GM18951 (cell line): ENCODE measurements around the gene ELMO1.

Experiments
- POLR2A ChIP-seq: IDR thresholded peaks from 4 replicates; pipeline ENCODE4 v1.6.1; 2011; ENCODE audit warnings: mild to moderate bottlenecking; ENCODE audit not compliant: insufficient read length, insufficient read depth; ENCODE audit errors: extremely low read depth
- in situ Hi-C: fragments of 300-500 bp; cut with MboI; formaldehyde crosslinking; loops from one replicate; pipeline ENCODE4 v1.12.0; 2022; ENCODE audit warnings: low sequenced_read_pairs, mixed read lengths, inconsistent platforms; ENCODE audit not compliant: unreplicated experiment

Gene ELMO1

GRCh38 chr7:37085600-37085999 is 363.1 kb downstream of the ELMO1 start:
- no peak for TF ChIP-seq POLR2A
- in situ Hi-C loops = no loop called here

- in situ Hi-C loops = no loop called here
- no peak for TF ChIP-seq POLR2A
Observed at GRCh38 chr7:37084303-37084702, 364.4 kb downstream of the ELMO1 start.

DNA sequence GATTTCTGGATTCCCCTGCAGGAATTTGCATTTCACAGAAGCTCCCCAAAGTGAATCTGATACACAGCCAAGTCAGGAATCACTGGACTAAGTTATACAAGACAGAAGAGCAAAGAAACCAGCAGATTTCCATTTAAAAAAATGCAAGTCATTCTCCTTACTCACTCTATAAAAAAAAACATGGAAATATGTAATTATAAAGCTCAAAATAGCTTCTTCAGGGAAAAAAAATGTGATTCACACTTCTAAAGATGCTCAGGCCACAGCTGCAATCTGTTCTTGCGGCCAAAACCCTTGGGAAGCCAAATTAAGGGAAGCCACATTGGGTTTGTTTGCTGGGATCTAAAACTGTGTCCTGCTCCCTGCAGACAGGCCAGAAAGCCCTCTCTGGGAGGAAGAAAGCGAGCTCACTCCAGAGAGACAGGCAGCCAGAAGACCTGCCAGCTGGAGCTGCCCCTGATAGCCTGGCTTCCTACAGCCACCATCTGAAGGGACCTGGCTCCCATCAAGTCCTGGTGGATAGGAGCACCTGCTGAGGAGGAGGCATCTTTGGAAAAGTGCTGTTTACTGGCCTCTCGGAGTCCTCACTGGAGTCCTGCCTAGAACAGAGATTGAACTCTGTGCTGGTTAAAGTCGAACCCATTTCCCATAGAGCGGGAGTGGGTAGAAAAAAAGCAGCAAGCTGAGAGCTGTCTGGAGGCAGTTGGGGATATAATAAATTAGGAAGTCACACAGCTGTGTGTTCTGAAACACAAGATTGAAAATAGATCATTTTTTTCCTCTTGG is 365.2 kb downstream of the ELMO1 start:
- in situ Hi-C loops = no loop called here
- TF ChIP-seq POLR2A = no peak

- in situ Hi-C loops = no loop called here
- no peak for TF ChIP-seq POLR2A
Observed at GRCh38 chr7:37081436-37081835, 367.2 kb downstream of the ELMO1 start.

- TF ChIP-seq POLR2A = no peak
- in situ Hi-C loops = no loop called here
Observed at GRCh38 chr7:37079420-37079819, 369.2 kb downstream of the ELMO1 start.

DNA sequence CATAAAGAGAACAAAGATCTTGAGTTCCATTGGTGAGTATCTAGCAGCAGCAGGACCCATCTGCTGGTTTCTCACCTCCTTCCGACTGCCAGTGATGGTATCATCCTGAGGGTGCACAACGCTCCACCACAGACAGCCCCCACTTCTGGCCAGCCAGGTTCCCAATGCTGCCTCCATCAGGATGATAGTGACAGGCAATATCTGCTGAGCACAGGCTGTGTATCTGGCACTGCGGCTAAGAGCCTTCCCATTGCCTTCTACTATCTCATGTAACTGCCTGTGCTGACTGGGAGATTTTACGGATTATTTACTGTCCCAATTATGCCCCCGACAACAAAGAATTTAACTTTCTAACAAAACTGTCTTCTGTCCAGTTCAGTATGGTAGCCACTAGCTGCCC is 372.0 kb downstream of the ELMO1 start:
- in situ Hi-C loops = no loop called here

GRCh38 chr7:37074370-37074769 is 374.3 kb downstream of the ELMO1 start:
- TF ChIP-seq POLR2A = no peak
- in situ Hi-C loops = no loop called here

More for the DNA sequence above, 372.0 kb downstream of the ELMO1 start:
- TF ChIP-seq POLR2A = no peak

GRCh38 chr7:37071124-37071523 is 377.5 kb downstream of the ELMO1 start:
- in situ Hi-C loops = no loop called here
- TF ChIP-seq POLR2A = no peak

- in situ Hi-C loops = no loop called here
- no peak for TF ChIP-seq POLR2A
Observed at GRCh38 chr7:37070471-37070870, 378.2 kb downstream of the ELMO1 start.

DNA sequence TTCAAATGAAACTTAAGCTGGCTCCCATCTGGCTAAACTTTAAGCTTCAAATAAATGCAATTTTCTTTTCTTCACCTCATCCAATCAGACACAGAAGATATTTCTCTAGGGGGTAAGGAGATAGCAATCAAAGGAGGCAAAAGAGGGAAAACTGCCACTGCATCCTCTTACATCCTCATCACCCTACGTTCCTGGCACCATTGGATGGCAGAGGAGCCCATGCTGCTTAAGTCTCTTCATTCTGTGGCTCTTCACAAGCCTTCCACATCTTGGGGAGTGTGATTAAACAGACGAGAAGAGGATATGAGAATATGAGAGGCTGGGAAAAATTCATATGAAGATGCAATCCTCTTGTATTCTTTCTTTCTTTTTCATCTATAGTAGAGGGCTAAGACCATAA is 378.6 kb downstream of the ELMO1 start:
- in situ Hi-C loops = no loop called here
- no peak for TF ChIP-seq POLR2A

DNA sequence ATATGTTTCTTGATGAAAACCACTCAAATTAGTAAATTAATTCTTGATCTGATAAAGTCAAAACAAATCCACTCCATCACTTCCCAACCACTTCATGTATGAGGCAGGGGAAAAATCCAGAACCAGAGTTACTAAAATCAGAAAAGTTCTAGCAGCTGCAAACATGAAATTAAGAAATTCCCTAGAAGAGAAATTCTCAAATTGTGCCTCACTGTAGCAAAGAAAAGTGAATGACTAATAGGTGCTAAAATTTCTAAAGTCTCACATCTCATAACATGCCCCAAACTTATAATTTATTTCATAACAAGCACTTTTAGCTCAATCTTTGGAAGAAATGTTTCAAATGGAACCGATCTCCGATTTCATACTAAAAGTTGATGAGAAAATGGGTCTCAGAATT is 379.3 kb downstream of the ELMO1 start:
- in situ Hi-C loops = no loop called here

DNA sequence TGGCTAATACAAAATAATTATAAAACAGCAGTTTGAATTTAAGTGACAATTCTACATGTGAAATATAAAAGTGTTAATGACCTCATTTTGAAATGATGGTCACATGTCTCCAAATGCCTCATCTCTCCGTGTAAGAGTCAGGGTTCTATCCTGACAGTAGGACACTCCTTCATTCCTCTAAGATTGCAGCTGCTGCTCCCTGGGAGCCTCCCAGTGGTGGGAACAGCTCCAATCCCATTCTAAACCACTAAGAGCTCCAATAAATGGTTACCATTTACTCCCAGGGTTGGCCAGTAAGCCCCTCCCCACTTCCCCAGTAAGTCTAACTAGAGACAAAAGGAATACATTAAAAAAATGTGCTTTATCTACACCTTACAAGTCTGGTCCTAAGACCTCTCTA is 379.8 kb downstream of the ELMO1 start:
- in situ Hi-C loops = no loop called here
- no peak for TF ChIP-seq POLR2A

More for the DNA sequence above, 379.3 kb downstream of the ELMO1 start:
- TF ChIP-seq POLR2A = no peak

GRCh38 chr7:37068038-37068437 is 380.6 kb downstream of the ELMO1 start:
- TF ChIP-seq POLR2A = no peak
- in situ Hi-C loops = no loop called here

- in situ Hi-C loops = no loop called here
- TF ChIP-seq POLR2A = no peak
Observed at GRCh38 chr7:37065779-37066271, 382.8 kb downstream of the ELMO1 start.

GRCh38 chr7:37062560-37062859 is 386.2 kb downstream of the ELMO1 start:
- TF ChIP-seq POLR2A = no peak
- in situ Hi-C loops = no loop called here

- in situ Hi-C loops = no loop called here
- no peak for TF ChIP-seq POLR2A
Observed at GRCh38 chr7:37061849-37062559, 386.7 kb downstream of the ELMO1 start.
